CD4-positive, alpha-beta T cell treated with Interleukin-17A for 1 hour (primary cell): ENCODE results near the gene LCOR.

Experiments used
- DNase-seq: peaks from one replicate; pipeline ENCODE4 v3.0.0-alpha.2; 2020

LCOR gene

GRCh38 chr10:96988426-96988825 is 156.3 kb downstream of the LCOR start:
- no peak for DNase-seq

GRCh38 chr10:96991313-96991841 is 159.3 kb downstream of the LCOR start:
- no peak for DNase-seq

GRCh38 chr10:96992721-96993120 is 160.6 kb downstream of the LCOR start:
- DNase-seq = no peak

- no peak for DNase-seq
Measured at GRCh38 chr10:96995851-96996250, 163.8 kb downstream of the LCOR start.

- no peak for DNase-seq
Measured at GRCh38 chr10:96996275-96996965, 164.3 kb downstream of the LCOR start.

- DNase-seq = no peak
Measured at GRCh38 chr10:96998329-96998888, 166.3 kb downstream of the LCOR start.

GRCh38 chr10:96999337-96999736 is 167.2 kb downstream of the LCOR start:
- DNase-seq = no peak

- DNase-seq = no peak
Measured at GRCh38 chr10:96999987-97000386, 167.9 kb downstream of the LCOR start.

GRCh38 chr10:97000487-97001182 is 168.5 kb downstream of the LCOR start:
- no peak for DNase-seq

GRCh38 chr10:97001183-97001991 is 169.3 kb downstream of the LCOR start:
- DNase-seq = no peak

- DNase-seq = no peak
Measured at GRCh38 chr10:97002670-97003069, 170.6 kb downstream of the LCOR start.

GRCh38 chr10:97003151-97003803 is 171.2 kb downstream of the LCOR start:
- no peak for DNase-seq

- DNase-seq = no peak
Measured at GRCh38 chr10:97003804-97004201, 171.7 kb downstream of the LCOR start.

- no peak for DNase-seq
Measured at GRCh38 chr10:97004591-97004990, 172.5 kb downstream of the LCOR start.

- no peak for DNase-seq
Measured at GRCh38 chr10:97005349-97005748, 173.3 kb downstream of the LCOR start.

- DNase-seq = no peak
Measured at GRCh38 chr10:97006364-97006763, 174.3 kb downstream of the LCOR start.

GRCh38 chr10:97007417-97007816 is 175.3 kb downstream of the LCOR start:
- DNase-seq = no peak

- no peak for DNase-seq
Measured at GRCh38 chr10:97010695-97011206, 178.7 kb downstream of the LCOR start.

GRCh38 chr10:97011397-97011796 is 179.3 kb downstream of the LCOR start:
- no peak for DNase-seq

GRCh38 chr10:97012470-97012869 is 180.4 kb downstream of the LCOR start:
- no peak for DNase-seq

- no peak for DNase-seq
Measured at GRCh38 chr10:97013568-97013967, 181.5 kb downstream of the LCOR start.

- no peak for DNase-seq
Measured at GRCh38 chr10:97013983-97014382, 181.9 kb downstream of the LCOR start.
